Stimulated activated CD4-positive, alpha-beta T cell treated with anti-CD3 and anti-CD28 coated beads, Interleukin-12 subunit alpha, Interleukin-12 subunit beta, amount 100 ng/mL, for 4 hours (primary cell): ENCODE data around the gene TRIM45.
"Not testable (repeated sequence)": the region's sequence is repeated elsewhere in the genome, so short reads cannot be mapped to it uniquely, and the experiment has no call there.

Experiments
- DNase-seq: peaks from one replicate; pipeline ENCODE4 v3.0.0-alpha.2; 2020

Gene TRIM45, protein sequence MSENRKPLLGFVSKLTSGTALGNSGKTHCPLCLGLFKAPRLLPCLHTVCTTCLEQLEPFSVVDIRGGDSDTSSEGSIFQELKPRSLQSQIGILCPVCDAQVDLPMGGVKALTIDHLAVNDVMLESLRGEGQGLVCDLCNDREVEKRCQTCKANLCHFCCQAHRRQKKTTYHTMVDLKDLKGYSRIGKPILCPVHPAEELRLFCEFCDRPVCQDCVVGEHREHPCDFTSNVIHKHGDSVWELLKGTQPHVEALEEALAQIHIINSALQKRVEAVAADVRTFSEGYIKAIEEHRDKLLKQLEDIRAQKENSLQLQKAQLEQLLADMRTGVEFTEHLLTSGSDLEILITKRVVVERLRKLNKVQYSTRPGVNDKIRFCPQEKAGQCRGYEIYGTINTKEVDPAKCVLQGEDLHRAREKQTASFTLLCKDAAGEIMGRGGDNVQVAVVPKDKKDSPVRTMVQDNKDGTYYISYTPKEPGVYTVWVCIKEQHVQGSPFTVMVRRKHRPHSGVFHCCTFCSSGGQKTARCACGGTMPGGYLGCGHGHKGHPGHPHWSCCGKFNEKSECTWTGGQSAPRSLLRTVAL

DNA sequence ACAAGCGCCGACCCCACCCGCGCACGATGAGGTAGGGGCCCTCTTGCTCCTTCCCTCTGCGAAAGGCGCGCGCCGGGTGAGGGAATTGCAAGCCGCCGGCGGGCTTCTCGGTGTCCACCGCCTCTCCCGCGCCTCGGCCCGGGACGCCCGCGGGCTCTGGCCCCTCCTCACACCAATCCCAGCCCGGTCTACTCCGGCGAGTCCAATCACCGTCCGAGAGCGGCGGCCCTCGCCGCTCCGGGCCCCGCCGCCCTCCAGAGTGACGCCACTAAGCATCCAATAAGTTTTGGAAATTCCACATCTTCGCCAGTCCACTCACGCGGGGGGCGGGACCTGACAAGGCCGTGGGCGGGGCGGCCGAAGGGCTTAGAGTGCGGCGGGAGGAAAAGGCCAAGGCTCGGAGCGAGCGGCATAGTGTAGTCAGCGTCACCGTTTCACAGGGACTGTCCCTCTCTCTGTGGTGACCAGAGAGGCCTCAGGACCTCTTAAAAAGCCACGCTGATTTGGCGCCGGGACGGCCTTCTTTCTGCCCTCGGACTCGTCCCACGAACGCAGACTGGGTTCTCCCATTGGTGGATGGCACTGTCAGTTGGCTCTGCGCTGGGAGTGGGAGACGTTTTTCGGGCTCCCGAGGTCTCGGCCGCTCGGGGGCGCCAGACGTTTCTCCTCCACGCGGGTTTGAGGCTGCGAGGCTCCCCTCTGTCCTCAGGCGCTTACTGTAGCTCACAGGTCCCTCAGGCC lies at the start of gene TRIM45:
TSS of gene TRIM45 (minus strand) at position 161 of the 741 bp plus-strand sequence. CDS start 548 bp downstream, outside the sequence.
- DNase-seq: peak; percentile 77

DNA sequence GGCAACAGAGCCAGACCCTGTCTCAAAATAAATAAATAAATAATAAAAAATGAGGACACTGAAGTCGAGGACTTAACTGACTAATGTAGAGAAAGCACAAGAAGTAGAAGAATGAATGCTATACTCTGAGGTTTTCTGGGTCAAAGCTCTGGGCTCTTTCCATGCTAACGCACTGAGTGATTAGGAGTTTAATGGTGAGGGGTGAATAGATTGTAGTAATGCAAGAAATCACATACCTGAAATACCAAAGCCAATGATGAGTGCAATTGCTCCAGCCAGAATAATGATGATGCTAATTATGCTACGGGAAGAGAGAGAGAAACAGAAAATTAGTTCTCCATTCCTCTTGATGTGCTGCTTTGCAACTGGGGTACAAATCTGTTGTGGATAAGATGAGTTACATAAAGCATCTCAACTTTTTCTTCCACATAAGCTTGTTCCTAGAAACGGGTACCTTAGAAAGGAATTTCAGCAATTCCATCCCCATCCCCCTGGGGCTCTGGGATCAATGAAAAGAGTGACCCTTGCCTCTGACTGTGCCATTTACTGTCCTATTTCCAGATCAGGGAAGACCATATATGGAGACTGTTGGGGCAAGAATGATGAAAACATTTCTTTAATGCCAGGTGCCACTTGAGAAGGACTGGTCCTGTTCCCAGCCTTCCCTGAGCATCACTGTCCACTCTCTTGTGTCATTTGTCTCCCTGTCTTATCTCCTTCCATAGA lies 48.5 kb upstream of the TRIM45 start:
- DNase-seq: no peak

DNA sequence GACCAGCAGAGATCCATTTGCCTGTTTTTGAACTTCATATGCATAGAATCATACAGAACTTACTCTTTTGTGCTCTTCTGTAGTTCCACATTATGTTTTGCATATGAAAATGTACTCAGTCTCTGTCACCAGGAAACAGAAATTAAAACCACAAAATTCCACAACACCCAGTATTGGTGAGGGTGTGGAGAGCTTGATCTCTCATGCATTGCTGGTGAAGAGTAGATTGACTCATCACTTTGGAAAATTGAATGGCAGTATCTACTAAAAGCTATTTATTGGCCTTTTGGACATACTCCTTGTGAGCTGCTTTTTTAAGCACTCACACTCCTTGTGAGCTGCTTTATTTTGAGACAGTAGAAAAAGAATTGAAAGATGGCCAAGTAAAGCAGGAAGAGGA lies 45.9 kb upstream of the TRIM45 start:
- no peak for DNase-seq

DNA sequence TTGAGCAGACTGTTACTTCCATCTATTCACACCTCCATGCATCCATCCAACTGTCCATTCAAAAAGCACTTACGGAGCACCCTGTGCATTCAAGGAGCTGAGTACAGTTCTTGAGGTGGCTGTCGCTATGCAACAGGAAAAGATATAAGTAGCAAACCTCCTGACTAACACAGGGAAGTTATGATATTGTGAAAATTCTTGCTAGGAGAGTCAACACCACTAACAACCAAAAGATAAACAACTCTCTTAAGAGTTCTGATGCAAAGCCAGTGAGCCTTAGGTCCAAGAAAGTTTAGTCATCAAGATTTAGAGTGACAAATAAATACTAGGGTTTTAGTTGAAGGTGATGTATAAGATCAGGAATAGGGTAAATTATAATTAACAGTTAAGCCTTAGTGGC lies 44.5 kb upstream of the TRIM45 start:
- DNase-seq: no peak

DNA sequence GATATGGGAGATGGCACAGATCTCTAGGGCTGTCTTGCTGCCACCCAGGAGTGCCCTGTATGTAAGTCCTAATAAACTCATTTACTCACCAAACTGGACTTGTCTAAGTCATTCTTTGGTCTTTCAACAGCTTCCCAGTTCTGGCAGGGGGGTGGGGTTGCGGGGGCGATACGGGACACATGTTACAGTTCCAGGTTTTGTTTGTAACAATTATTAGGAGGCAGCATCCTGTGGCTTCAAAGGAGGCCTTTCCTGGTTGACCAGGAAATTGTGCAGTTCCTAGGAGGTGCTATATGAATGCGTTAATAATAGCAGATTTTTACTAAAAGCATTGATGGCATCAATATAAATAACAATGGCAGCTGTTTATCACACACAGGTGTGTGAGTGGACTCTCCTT lies 42.7 kb upstream of the TRIM45 start:
- no peak for DNase-seq

DNA sequence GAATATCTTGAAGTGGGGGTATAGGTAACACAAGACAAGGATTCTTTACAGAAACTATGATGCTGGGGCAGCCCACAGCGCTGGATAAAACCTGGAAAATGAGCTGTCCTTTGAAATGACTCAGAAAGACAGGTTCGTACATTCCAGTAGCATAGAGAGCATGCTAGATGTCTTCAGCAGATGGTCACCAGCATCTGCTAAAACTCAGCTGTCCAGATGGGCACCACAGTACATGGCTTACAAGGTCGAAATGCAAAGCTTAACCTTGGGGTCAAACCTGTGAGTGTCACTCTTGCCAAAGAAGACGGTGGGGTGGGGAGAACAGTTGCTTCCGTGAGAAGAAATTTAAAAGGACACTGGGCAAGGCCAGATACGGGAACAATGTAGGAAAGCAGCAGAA lies 41.3 kb upstream of the TRIM45 start:
- DNase-seq: no peak

DNA sequence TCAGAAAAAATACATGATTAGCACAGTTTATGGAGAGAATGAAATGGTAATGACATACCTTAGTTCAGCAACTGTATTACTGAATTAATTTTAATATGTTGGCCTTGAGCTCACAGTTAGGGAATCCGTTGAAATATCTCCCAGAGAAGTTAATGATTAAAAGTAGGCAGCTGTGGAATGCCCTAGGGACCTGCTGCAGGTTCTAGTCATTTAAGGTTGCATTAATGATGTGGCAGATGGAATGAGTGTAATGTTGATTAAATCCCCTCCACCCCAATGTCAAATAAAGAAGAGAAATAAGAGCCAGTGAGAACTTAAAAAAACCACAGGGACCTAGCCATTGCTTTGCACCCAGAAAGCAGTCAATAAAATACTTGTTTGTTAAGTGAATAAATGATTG lies 40.3 kb upstream of the TRIM45 start:
- no peak for DNase-seq

DNA sequence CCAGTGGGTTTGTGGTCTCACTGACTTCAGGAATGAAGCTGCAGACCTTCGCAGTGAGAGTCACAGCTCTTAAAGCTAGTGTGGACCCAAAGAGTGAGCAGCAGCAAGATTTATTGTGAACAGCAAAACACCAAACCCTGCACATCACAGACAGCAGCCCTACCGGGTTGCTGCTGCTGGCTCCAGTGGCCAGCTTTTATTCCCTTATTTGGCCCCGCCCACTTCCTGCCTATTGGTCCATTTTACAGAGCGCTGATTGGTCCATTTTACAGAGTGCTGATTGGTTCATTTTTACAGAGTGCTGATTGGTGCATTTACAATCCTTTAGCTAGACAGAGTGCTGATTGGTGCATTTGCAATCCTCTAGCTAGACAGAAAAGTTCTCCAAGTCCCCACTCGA lies 29.8 kb upstream of the TRIM45 start:
- not testable (repeated sequence) for DNase-seq

DNA sequence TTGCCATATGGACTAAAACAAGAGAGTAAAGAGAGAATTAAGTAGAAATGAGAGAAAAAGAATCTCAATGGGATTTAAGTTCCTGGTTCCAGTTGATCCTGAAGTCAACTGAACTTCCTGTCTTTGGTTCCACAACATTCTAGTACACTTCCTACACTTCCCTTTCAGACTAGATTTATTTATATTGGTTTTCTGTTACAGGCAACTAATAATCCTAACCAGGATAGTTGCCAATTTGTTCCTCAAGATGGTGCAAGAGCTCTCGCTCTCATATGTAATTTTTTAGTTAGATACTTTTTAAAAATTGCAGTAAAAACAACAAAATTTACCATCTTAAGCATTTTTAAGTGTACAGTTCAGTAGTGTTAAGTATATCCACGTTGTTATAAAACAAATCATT lies 28.8 kb upstream of the TRIM45 start:
- DNase-seq: no peak

DNA sequence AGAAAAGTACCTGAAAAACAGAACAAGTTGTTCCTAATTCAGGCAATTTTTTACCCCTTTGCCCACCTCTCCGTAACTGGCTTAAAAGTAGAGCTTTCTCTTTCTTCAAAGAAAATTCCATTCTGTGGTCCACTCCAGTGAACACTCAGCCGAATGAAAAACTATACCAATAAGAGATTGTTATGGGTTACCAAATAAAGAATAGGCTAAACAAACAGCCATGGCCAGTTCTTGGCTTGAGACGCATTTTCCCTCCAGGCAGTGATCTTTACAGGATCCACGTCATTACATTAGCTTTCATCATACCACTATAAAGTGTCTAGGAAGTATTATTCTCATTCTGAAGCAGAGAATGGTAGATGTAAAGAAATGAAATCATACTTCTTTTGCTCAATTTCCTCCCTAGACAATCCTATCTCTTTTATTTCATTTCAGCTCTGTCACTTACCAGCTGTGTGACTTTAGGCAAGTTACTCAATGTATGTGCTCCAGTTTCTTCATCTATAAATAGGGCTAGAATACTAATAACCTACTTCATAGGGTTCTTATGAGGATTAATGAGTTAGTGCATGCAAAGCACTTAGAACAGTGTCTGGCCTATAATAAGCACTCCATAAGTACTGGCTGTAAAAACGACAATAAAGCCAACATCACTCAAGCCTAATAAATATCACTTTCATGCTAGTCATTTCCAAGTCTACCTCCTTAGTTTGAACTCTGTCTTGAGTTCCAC lies 26.5 kb upstream of the TRIM45 start:
- DNase-seq: no peak

DNA sequence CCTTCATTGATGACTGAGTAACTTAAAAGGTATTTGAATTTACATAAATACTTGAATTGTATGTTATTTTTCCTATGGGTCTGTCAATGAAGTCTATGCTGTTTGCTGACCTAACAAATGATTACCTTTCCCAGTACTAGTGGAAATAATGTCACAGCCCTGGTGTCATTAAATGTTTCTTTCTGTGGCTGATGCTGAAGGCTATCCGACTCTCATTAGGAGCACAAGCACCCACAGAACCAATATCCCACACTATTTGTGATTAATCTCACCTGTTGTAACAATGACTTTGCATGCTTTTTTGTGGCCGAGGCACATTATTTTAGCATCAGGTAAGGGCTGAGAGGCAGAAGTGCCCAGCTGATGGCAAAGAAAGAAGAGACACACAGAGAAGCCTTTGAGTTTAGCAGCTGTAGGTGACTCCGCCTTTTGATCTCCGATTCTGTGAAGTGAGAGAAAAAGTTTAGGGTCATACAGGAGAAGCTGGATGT lies 25.8 kb upstream of the TRIM45 start:
- DNase-seq: no peak

DNA sequence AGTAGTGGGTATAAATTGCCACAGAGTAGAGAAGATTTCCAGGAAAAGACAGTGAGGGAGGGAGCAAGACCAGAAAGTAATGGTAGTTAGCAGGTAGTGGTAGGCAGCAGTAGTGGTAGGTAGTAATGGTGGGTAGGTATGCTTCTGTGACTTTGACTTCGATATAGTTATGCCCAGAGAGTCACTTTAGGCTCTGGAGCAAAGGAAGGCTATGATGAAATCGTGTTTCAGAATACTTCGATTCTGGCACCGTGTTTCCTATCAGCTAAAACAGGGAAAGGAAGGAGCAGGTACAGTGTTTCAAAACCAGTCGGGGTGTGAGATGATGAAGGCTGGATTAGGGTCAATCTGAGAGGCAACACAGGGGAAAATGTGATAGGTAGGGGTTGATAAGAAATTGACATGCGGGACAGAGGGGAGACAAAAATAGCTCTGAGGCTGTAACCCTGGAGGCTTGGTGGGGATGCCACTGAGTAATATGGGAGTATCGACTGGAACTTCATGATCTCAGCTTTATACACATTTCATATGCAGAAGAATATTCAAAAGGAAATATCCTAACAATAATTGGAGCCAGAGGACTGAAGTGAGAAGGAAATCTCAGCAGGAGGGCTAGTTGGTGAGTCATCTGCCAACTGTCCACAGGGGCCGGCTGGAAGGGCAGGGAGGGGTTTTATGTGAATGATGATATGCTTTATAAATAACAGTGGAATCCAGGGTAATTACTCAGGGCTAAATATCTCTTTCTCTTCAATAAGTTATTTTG lies 25.2 kb upstream of the TRIM45 start:
- DNase-seq: no peak

DNA sequence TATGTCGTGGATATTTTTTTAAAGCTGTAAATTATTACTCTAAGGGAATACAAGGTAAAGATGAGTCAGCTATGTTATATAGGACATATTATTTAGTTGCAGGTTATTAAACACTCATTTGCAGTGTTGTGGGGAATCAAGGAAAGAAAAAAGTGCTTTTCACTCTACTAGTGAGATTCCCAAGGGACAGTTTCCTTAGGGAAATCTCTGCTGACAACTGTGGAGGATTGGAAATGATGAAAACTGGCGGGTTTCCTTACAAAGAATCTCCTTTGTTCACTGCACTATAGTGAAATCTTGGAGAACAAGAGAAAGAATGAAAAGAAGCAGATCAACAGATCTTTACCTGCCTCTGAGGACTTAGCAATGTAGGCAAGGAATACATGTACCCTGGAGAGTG lies 24.5 kb upstream of the TRIM45 start:
- DNase-seq: no peak

DNA sequence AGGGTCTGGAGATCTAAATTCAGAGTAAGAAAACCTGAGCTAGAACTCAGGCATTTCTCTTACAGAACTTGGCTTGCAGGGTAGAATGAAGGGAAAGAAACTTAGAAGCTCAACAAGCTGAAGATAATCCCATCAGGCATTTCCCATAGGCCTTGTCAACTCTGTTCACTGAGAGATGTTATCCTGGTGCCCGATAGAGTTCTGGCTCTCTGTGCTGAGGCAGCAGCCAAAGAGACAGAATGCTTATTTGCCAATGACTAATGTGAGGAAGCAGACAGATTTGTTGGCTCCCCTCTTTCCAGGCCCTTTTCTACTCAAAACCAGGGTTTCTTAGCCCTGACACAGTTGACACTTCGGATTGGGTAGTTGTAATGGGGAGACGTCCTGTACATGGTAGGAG lies 22.3 kb upstream of the TRIM45 start:
- DNase-seq: no peak

DNA sequence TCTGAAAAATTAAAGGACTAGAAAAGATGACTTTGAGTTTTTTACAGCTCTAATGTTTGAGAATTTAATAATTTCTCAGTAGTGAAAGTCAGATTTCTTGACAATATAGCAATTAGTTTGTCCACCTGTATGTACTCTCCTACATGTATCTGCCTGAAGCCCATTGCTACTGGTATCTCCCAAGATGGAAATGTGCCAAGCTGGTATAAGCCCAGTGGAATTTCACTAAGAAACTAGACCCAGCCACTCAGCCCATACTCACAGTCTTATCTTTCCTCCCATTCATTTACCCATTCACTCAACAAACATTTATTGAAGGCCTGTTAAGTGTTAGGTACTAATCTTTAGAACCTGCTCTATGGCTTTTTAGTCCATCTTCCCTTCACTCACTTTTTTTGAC lies 21.6 kb upstream of the TRIM45 start:
- no peak for DNase-seq

DNA sequence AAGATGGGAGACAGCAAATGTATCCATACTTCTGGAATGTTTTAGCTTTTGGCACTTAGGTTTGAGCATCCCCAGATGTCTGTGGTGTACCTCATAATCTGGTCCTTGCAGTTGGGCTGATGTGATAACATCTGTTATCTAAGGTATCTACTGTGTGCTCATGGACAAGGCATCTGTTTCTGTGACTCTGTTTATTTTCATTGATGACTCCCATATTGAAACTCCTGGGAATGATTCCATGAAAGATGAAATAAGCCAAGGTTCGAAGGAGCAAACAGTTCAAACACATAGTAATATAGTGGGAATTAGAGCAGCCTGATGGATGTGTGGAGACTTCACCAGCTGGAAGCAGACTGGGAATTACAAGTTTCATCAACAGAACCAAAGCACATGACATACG lies 20.7 kb upstream of the TRIM45 start:
- no peak for DNase-seq

DNA sequence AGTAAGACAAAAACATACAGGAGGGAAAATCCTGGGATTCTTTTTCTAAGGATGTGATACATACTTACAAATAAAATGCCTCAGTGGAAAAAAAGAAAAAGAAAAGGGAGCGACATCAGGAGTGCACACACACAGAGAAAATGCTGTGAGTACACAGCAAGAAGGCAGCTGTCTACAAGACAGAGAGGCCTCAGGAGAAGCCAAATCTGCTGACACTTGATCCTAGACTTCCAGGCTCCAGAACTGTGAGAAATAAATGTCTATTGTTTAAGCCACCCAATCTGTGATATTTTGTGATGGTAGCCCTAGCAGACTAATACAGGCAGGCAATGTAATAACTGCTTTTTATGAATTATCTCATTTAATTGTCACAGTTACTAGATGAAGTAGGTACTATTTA lies 17.0 kb upstream of the TRIM45 start:
- DNase-seq: no peak

DNA sequence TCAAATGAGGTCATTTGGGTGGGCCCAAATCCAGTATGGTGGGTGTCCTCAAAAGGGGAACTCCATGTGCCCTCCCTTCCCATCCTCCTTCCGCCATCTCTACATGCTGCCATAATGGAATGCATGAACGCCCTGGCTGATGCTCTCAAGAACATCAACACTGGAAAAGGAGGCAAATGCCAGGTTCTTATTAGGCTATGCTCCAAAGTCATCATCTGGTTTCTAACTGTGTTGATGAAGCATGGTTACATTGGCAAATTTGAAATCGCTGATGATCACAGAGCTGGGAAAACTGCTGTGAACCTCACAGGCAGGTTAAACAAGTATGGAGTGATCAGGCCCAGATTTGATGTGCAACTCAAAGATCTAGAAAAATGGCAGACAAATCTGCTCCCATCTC lies 16.6 kb upstream of the TRIM45 start:
- DNase-seq: no peak

DNA sequence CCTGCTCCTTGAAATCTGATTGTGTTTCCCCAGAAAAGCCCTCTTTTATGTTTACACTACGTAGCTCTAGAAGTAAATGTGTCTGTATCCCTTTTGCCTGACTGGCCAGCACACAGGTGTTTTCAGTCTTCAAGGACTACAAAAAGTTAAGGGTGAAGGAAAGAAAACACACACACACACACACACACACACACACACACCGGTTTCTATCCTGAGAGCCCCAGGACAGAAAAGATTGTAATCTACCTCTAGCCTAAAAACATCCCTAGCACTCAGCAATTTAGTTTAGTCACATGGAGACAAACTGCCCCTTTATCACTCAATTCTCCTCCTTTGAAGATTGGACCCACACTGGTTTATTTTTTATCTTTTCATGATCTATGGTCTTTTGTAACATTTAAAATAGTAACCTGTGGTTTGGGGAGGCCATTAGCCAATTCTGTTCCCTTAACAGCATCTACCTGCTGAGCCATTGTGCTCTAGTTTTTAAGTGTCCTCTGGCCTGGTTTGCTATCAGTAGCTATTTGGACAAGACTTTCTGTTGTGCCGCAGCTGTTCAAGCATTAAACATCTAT lies 15.8 kb upstream of the TRIM45 start:
- no peak for DNase-seq

DNA sequence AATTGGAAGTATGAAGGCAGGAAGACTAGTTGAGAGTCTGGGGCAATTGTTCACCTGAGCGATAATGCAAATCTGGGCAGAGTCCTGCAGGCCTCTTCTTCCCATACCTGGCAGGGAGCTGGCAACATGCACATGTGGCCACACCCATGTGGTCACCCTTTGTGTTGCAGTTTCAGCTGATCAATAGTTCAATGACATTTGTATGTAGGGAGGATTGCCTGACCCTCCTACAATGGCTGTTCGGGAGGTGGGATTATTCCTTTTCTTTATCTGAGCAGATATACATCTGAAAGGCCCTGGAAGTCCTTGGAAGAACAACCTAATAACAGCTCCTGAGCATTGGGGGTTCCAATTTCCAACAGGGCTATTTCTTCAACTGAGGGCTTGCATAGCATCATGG lies 15.2 kb upstream of the TRIM45 start:
- DNase-seq: no peak

DNA sequence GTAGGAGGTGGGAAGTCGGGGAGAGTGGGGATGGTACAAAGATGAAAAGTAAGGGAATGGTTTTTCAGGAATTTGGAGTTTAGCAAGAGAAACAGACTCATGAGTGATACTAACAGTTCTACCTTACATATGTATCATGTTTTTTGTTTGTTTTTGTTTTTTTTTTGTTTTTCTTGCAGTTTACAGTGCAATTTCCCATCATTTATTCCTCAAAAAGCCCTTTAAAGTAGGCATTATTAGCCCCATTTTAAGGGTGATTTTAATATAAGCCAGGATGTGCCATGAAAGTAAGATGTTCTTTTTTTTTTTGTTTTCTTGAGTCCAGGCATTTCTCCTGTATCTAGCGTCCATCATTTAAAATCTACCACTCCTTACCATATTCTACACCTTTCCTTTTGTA lies 13.8 kb upstream of the TRIM45 start:
- no peak for DNase-seq
